Body of pancreas (tissue), 4 donors: ENCODE results near the gene PIP5KL1.

Experiments
- POLR2A ChIP-seq, 3 donors: fragments of 450-650 bp; IDR thresholded peaks; one replicate each; pipeline ENCODE4 v1.6.1; 2016; ENCODE audit warnings: antibody characterized with exemption in 3 of 3, mild to moderate bottlenecking in 2 of 3
- TF ChIP-seq, protein P1 (sequence below), 7 experiments: fragments of 450-650 bp in 4 of 7; fragments of 200-600 bp in 3 of 7; sonication (generic) in 3 of 7; IDR thresholded peaks; one replicate each; pipeline ENCODE4 v1.5.1; 2016 to 2019; ENCODE audit warnings: antibody characterized with exemption in 7 of 7

DNA sequence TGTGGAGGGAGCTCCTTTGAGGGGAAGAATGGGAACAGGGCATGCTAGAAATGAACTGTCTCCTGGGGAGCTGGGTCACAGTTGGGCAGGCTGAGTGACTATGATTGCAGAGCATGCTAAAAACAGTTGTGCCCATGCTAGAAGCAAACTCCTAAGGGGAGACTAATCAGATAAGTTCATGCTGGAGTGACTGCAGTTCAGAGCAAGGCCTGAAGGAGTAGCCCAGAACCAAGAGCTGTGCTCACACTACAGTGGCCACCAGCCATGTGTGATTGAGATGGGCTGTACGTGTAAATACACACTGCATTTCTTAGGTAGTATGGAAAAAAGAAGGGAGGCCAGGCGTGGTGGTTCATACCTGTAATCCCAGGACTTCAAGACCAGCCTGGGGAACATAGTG lies 42.8 kb downstream of the PIP5KL1 start:
- TF ChIP-seq, protein P1, sequence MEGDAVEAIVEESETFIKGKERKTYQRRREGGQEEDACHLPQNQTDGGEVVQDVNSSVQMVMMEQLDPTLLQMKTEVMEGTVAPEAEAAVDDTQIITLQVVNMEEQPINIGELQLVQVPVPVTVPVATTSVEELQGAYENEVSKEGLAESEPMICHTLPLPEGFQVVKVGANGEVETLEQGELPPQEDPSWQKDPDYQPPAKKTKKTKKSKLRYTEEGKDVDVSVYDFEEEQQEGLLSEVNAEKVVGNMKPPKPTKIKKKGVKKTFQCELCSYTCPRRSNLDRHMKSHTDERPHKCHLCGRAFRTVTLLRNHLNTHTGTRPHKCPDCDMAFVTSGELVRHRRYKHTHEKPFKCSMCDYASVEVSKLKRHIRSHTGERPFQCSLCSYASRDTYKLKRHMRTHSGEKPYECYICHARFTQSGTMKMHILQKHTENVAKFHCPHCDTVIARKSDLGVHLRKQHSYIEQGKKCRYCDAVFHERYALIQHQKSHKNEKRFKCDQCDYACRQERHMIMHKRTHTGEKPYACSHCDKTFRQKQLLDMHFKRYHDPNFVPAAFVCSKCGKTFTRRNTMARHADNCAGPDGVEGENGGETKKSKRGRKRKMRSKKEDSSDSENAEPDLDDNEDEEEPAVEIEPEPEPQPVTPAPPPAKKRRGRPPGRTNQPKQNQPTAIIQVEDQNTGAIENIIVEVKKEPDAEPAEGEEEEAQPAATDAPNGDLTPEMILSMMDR (IDR thresholded peaks at IDR 0.05): no peak
- no peak for TF ChIP-seq POLR2A (IDR thresholded peaks at IDR 0.05)
